Measurements from ENCODE around the gene TSPAN7.

GRCh38 chrX:38692961-38693360 lies 131.6 kb downstream of the TSPAN7 start:
- TF ChIP-seq CTCF (conservative IDR thresholded peaks at IDR 0.05 in 1 of 2, IDR thresholded peaks at IDR 0.05 in 1 of 2; ENCODE audit: low read depth in 1 of 2, low read length in 2 of 2): no peak
- no peak for TF ChIP-seq EZH2 (IDR thresholded peaks at IDR 0.05; ENCODE audit: low read length, missing control alignments)
